SK-N-SH treated with all-trans-retinoic acid at 6 μM for 48 hours (cell line): Measurements from ENCODE around the gene SLC12A4.
A peak's percentile ranks its signal among the peaks of the same experiment; 100 is the strongest.
"Not testable (repeated sequence)": the region's sequence is repeated elsewhere in the genome, so short reads cannot be mapped to it uniquely, and the experiment has no call there.

ENCODE experiments used
- ATAC-seq: fragments of 200-7000 bp; cut with Tn5 transposase; 3 replicates; pipeline ENCODE4 v1.9.1; 2020; ENCODE audit warnings: mild to moderate bottlenecking, moderate library complexity
- ARNTL ChIP-seq: fragments of 450-650 bp; formaldehyde crosslinking; IDR thresholded peaks from 2 replicates; pipeline ENCODE4 v1.5.0; 2020; ENCODE audit warnings: low read depth, mild to moderate bottlenecking, moderate library complexity, borderline replicate concordance
- BACH2 ChIP-seq: fragments of 250-450 bp; sonication (Bioruptor Pico); IDR thresholded peaks from 2 replicates; pipeline ENCODE4 v1.9.0; 2021; ENCODE audit warnings: mild to moderate bottlenecking, borderline replicate concordance
- CSDC2 ChIP-seq: fragments of 250-450 bp; sonication (Bioruptor Pico); IDR thresholded peaks from 2 replicates; pipeline ENCODE4 v1.5.0; 2020; ENCODE audit warnings: mild to moderate bottlenecking, moderate library complexity
- ESRRG ChIP-seq: fragments of 250-450 bp; sonication (Bioruptor Pico); IDR thresholded peaks from 2 replicates; pipeline ENCODE4 v1.6.1; 2021; ENCODE audit warnings: mild to moderate bottlenecking
- GLIS3 ChIP-seq: fragments of 250-450 bp; sonication (Bioruptor Pico); IDR thresholded peaks from 2 replicates; pipeline ENCODE4 v1.5.0; 2020; ENCODE audit warnings: mild to moderate bottlenecking, moderate library complexity
- ISL1 ChIP-seq: fragments of 250-450 bp; sonication (Bioruptor Pico); IDR thresholded peaks from 2 replicates; pipeline ENCODE4 v2.1.2; 2022; ENCODE audit warnings: mild to moderate bottlenecking, moderate library complexity
- OSR1 ChIP-seq: fragments of 250-450 bp; sonication (Bioruptor Pico); IDR thresholded peaks from 2 replicates; pipeline ENCODE4 v1.8.0; 2022; ENCODE audit warnings: moderate library complexity, mild to moderate bottlenecking, inconsistent platforms
- PPARA ChIP-seq: fragments of 250-450 bp; sonication (Bioruptor Pico); IDR thresholded peaks from 2 replicates; pipeline ENCODE4 v1.5.0; 2020; ENCODE audit warnings: mild to moderate bottlenecking, borderline replicate concordance
- RARB ChIP-seq: fragments of 250-450 bp; sonication (Bioruptor Pico); IDR thresholded peaks from 2 replicates; pipeline ENCODE4 v1.8.0; 2021; ENCODE audit warnings: mild to moderate bottlenecking, moderate library complexity
- SNAI2 ChIP-seq: fragments of 250-450 bp; sonication (Bioruptor Pico); IDR thresholded peaks from 2 replicates; pipeline ENCODE4 v1.5.0; 2020; ENCODE audit warnings: mild to moderate bottlenecking, moderate library complexity
- TCF4 ChIP-seq: fragments of 250-450 bp; sonication (Bioruptor Pico); IDR thresholded peaks from 2 replicates; pipeline ENCODE4 v1.8.0; 2021; ENCODE audit warnings: mild to moderate bottlenecking, moderate library complexity, borderline replicate concordance
- TOX ChIP-seq: fragments of 250-450 bp; sonication (Bioruptor Pico); IDR thresholded peaks from 2 replicates; pipeline ENCODE4 v1.8.0; 2021; ENCODE audit warnings: mild to moderate bottlenecking, moderate library complexity, borderline replicate concordance
- ZC3H10 ChIP-seq: fragments of 250-450 bp; sonication (Bioruptor Pico); IDR thresholded peaks from 2 replicates; pipeline ENCODE4 v1.5.1; 2021; ENCODE audit warnings: mild to moderate bottlenecking, moderate library complexity
- ZFP3 ChIP-seq: fragments of 250-450 bp; sonication (Bioruptor Pico); IDR thresholded peaks from 2 replicates; pipeline ENCODE4 v1.5.0; 2020; ENCODE audit warnings: mild to moderate bottlenecking, moderate library complexity
- ZFP30 ChIP-seq: fragments of 450-650 bp; formaldehyde crosslinking; IDR thresholded peaks from 2 replicates; pipeline ENCODE4 v1.5.0; 2022; ENCODE audit warnings: mild to moderate bottlenecking, moderate library complexity
- ZNF565 ChIP-seq: fragments of 450-650 bp; formaldehyde crosslinking; conservative IDR thresholded peaks from 2 replicates; pipeline ENCODE4 v1.5.0; 2020; ENCODE audit warnings: low read depth, mild to moderate bottlenecking, moderate library complexity
- ZNF70 ChIP-seq: fragments of 450-650 bp; formaldehyde crosslinking; IDR thresholded peaks from 2 replicates; pipeline ENCODE4 v1.5.0; 2020; ENCODE audit warnings: mild to moderate bottlenecking, moderate library complexity
- ZNF8 ChIP-seq: fragments of 450-650 bp; formaldehyde crosslinking; IDR thresholded peaks from 2 replicates; pipeline ENCODE4 v1.5.0; 2020; ENCODE audit warnings: mild to moderate bottlenecking, moderate library complexity
- TF ChIP-seq, protein P1 (sequence below): fragments of 250-450 bp; sonication (Bioruptor Pico); IDR thresholded peaks from 2 replicates; pipeline ENCODE4 v1.5.1; 2020; ENCODE audit warnings: low read depth, mild to moderate bottlenecking, moderate library complexity
- TF ChIP-seq, protein P2 (sequence below): fragments of 250-450 bp; sonication (Bioruptor Pico); IDR thresholded peaks from 2 replicates; pipeline ENCODE4 v1.8.0; 2021; ENCODE audit warnings: low read depth, mild to moderate bottlenecking, moderate library complexity, borderline replicate concordance
- TF ChIP-seq, protein P3 (sequence below): fragments of 250-450 bp; sonication (Bioruptor Pico); IDR thresholded peaks from 2 replicates; pipeline ENCODE4 v1.5.1; 2021; ENCODE audit warnings: mild to moderate bottlenecking, moderate library complexity

SLC12A4 gene

DNA sequence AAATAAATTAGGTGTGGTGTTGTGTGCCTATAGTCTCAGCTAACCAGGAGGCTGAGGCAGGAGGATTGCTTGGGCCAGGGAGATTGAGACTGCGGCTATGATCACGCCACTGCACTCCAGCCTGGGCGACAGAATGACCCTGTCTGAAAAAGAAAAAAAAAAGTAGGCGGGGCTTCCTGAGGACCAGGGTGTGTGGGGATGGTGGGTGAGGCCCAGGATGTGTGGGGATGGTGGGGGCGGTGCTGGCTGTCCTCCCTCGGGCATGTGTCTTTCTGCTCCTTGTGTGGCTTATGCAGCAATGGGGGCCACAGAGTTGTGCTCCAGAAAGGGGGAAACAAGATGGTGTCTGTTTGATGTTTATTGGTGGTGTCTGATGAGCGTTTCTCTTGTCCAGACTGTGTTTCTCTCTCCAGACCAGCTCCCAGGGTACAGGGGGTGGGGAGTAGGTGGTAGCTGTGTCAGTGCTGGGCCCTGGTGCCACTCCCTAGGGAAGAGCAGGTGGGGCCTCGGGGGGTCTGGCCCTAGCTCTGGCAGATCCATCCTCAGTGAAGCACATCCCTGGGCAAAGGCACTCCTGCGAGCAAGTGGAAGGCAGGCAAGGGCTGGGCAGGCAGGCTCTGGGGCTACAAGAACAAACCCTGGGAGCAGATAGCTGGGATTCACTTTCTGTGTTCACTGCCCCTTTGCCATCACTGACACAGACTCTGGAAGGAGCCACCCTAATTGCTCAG, 26.8 kb downstream of the SLC12A4 start:
- ATAC-seq, result peak; percentile 2
- TF ChIP-seq ISL1 (CRISPR knock-in tag) (no peak), TCF4 (CRISPR knock-in tag) (no peak), ZNF8 (CRISPR knock-in tag) (no peak), SNAI2 (no peak)

DNA sequence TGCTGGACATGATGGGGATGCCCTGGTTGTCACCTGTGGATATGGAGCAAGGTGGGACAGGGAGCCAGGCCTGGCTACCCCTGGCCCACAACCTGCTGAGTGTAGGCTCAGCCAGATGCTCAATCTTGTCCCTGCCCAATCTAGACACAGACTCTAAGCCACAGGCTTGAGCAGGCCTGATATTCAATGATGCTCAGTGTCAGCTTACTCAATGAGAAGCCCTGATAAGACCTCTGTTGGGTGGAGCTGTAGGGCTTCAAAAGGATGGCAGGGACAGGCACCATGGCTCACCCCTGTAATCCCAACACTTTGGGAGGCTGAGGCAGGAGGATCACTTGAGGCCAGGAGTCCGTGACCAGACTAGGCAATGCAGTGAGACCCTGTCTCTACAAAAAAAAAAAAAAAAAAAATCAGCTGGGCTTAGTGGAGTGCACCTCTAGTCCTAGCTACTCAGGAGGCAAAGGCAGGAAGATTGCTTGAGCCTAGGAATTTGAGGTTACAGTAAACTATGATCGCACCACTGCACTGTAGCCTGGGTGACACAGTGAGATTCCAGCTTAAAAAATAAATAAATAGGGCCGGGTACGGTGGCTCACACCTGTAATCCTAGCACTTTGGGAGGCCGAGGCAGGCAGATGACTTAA, 27.9 kb downstream of the SLC12A4 start:
- no peak for ATAC-seq
- TF ChIP-seq OSR1 (no peak), ZNF565 (CRISPR knock-in tag) (no peak), RARB (CRISPR knock-in tag) (no peak), ZFP3 (CRISPR knock-in tag) (no peak), CSDC2 (no peak), PPARA (CRISPR knock-in tag) (no peak), TOX (CRISPR knock-in tag) (no peak), ZNF70 (CRISPR knock-in tag) (no peak), ARNTL (CRISPR knock-in tag) (no peak), TCF4 (CRISPR knock-in tag) (no peak), GLIS3 (CRISPR knock-in tag) (no peak), ESRRG (CRISPR knock-in tag) (no peak), ISL1 (CRISPR knock-in tag) (no peak), BACH2 (CRISPR knock-in tag) (no peak), ZC3H10 (CRISPR knock-in tag) (no peak), ZNF8 (CRISPR knock-in tag) (no peak), SNAI2 (no peak)
- TF ChIP-seq, protein P1, sequence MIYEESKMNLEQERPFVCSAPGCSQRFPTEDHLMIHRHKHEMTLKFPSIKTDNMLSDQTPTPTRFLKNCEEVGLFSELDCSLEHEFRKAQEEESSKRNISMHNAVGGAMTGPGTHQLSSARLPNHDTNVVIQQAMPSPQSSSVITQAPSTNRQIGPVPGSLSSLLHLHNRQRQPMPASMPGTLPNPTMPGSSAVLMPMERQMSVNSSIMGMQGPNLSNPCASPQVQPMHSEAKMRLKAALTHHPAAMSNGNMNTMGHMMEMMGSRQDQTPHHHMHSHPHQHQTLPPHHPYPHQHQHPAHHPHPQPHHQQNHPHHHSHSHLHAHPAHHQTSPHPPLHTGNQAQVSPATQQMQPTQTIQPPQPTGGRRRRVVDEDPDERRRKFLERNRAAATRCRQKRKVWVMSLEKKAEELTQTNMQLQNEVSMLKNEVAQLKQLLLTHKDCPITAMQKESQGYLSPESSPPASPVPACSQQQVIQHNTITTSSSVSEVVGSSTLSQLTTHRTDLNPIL (CRISPR knock-in tag), result no peak
- TF ChIP-seq, protein P2, sequence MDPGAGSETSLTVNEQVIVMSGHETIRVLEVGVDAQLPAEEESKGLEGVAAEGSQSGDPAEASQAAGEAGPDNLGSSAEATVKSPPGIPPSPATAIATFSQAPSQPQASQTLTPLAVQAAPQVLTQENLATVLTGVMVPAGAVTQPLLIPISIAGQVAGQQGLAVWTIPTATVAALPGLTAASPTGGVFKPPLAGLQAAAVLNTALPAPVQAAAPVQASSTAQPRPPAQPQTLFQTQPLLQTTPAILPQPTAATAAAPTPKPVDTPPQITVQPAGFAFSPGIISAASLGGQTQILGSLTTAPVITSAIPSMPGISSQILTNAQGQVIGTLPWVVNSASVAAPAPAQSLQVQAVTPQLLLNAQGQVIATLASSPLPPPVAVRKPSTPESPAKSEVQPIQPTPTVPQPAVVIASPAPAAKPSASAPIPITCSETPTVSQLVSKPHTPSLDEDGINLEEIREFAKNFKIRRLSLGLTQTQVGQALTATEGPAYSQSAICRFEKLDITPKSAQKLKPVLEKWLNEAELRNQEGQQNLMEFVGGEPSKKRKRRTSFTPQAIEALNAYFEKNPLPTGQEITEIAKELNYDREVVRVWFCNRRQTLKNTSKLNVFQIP (CRISPR knock-in tag), result no peak

DNA sequence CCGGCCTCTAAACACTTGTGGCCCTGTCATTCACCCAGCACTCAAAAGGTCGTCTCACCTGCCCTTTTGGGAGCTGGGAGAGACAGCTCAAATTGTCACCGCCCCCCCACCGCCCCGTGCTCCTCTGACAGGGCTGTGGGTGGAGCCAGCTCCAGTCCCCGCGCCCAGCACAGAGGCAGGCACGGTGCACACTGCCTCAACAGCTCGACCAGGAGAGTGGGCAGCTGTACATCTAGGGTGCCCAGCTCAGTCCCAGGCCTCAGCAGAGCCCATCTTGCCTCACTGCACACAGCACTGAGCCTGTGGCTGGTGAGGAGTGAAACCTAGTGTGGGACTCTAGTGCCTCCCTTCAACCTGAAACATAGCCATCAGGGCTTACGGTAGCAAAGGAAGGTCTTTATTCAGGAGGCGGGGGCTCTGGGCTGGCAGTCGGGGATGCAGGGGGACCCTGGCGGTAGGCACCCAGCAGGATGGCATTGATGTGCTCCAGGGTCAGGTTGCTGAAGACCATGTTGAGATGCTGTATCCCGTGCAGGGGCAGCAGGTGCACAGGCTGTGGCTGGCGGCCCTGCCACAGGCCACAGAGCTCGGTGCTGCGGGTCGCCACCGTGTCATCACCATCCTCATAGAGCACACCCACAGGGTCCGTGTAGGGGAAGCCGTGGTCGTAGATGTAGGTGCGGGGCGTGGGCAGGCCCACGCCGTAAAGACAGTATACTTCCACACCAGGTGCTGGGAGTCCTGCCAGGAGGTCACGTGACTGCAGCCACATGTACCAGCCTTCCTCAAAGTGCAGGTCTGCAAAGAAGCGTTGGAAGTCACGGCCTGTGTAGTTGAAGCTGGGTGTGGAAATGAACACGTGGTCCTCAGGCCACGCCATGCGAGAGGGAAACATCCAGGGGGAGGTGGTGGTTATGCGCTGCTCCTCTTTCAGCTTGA, 28.7 kb downstream of the SLC12A4 start:
- TF ChIP-seq PPARA (CRISPR knock-in tag) (no peak), CSDC2 (no peak), BACH2 (CRISPR knock-in tag) (no peak), OSR1 (no peak), ARNTL (CRISPR knock-in tag) (no peak), GLIS3 (CRISPR knock-in tag) (no peak), ISL1 (CRISPR knock-in tag) (no peak), ZFP3 (CRISPR knock-in tag) (no peak), TCF4 (CRISPR knock-in tag) (no peak), ESRRG (CRISPR knock-in tag) (no peak), ZFP30 (CRISPR knock-in tag) (no peak), SNAI2 (no peak), RARB (CRISPR knock-in tag) (no peak)
- TF ChIP-seq, protein P2 (CRISPR knock-in tag), result no peak
- TF ChIP-seq, protein P3, sequence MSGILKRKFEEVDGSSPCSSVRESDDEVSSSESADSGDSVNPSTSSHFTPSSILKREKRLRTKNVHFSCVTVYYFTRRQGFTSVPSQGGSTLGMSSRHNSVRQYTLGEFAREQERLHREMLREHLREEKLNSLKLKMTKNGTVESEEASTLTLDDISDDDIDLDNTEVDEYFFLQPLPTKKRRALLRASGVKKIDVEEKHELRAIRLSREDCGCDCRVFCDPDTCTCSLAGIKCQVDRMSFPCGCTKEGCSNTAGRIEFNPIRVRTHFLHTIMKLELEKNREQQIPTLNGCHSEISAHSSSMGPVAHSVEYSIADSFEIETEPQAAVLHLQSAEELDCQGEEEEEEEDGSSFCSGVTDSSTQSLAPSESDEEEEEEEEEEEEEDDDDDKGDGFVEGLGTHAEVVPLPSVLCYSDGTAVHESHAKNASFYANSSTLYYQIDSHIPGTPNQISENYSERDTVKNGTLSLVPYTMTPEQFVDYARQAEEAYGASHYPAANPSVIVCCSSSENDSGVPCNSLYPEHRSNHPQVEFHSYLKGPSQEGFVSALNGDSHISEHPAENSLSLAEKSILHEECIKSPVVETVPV (CRISPR knock-in tag), result no peak
- ATAC-seq, result no peak

DNA sequence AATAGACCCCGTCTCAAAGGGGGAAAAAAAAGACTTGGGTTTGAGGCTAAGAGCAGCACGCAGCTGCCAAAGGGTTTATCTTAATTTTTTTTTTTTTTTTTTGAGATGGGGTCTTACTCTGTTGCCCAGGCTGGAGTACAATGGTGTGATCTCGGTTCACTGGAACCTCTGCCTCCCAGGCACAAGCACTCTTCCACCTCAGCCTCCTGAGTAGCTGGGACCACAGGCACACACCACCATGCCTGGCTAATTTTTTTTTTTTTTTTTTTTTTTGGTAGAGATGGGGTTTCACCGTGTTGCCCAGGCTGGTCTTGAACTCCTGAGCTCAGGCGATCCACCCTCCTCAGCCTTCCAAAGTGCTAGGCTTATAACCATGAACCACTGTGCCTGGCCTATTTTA, 30.7 kb downstream of the SLC12A4 start:
- ATAC-seq, result not testable (repeated sequence)
